ENCODE measurements around the gene RCOR1. TPM values are rescaled to one million over a fixed set of nuclear protein-coding genes. Genes with fewer than 3 reads are reported as not detected.

The RCOR1 gene
- total and polyA plus RNA-seq, 10 donors = 3.7 to 30.6 (median 21.1) TPM

DNA sequence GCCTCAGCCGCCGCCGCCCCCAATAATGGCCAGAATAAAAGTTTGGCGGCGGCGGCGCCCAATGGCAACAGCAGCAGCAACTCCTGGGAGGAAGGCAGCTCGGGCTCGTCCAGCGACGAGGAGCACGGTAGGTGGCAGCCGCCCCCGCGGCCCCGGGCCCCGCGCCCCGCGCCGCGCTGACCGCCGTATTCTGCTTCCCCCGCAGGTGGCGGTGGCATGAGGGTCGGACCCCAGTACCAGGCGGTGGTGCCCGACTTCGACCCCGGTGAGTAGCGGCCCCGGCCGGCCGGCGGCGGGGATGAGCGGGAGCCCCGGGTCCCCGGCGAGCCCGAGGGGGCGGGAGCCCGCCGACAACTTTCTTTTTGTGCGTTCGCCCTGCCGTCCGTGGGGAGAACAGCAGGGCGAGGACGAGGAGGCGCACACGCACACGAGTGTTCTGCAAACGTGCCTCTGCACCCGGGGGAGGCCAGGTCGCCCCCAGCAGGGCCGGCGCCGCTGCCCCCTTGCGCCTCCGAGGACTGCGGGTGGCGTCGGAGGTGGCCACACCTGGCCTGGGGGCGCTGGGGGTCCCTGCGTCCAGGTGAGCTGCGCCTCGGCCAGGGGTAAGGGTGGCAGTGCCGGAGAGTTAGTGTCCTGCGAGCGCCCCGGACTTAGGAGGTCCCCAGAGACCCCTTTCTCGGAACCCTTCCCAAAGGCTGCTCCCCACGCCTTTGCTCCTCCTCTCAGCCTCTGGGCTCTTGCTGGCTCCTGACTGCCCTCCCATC, 794 bp downstream of the RCOR1 start:
- 0 to 2% (median 0%) methylated on average over 12 to 75 of the region's 75 CpGs for WGBS, 5 donors
- TF ChIP-seq, protein P1, sequence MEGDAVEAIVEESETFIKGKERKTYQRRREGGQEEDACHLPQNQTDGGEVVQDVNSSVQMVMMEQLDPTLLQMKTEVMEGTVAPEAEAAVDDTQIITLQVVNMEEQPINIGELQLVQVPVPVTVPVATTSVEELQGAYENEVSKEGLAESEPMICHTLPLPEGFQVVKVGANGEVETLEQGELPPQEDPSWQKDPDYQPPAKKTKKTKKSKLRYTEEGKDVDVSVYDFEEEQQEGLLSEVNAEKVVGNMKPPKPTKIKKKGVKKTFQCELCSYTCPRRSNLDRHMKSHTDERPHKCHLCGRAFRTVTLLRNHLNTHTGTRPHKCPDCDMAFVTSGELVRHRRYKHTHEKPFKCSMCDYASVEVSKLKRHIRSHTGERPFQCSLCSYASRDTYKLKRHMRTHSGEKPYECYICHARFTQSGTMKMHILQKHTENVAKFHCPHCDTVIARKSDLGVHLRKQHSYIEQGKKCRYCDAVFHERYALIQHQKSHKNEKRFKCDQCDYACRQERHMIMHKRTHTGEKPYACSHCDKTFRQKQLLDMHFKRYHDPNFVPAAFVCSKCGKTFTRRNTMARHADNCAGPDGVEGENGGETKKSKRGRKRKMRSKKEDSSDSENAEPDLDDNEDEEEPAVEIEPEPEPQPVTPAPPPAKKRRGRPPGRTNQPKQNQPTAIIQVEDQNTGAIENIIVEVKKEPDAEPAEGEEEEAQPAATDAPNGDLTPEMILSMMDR (IDR thresholded peaks at IDR 0.05 in 8 of 11, conservative IDR thresholded peaks at IDR 0.05 in 3 of 11) = peak in 10 of 11 experiments; percentile 42 to 75 (median 63)
- TF ChIP-seq POLR2AphosphoS5 (IDR thresholded peaks at IDR 0.05) (peak; percentile 5 to 66 (median 45)), POLR2A (IDR thresholded peaks at IDR 0.05) (no peak)
- Histone ChIP-seq H3K36me3 (peaks cover 0 to 18% (median 0%) of the 10 kb centered on the region in 6 donors), H3K27me3 (replicated peaks in 1 of 7) (no peaks in the 10 kb centered on the region), H3K4me1 (peaks cover 4 to 49% (median 32%) of the 10 kb centered on the region in 6 donors), H3K4me3 (peak overlapping the region; percentile 85 to 98 (median 92)), H3K27ac (peak overlapping the region; percentile 97 to 99 (median 98)), H3K9me3 (no peaks in the 10 kb centered on the region)
- intact Hi-C loops (cut with DNase I; ENCODE audit: low total_unique reads) = no loop called here
- DNase-seq = peak; percentile 93

- intact Hi-C loops (cut with DNase I; ENCODE audit: low total_unique reads) = no loop called here
- peaks cover 4 to 51% (median 32%) of the 10 kb centered on the region in 6 donors for H3K4me1 ChIP-seq
- TF ChIP-seq POLR2AphosphoS5 (IDR thresholded peaks at IDR 0.05) = no peak
- TF ChIP-seq, protein P1 (IDR thresholded peaks at IDR 0.05 in 8 of 11, conservative IDR thresholded peaks at IDR 0.05 in 3 of 11) = no peak
- no peak for TF ChIP-seq POLR2A (IDR thresholded peaks at IDR 0.05)
- H3K36me3 ChIP-seq = peaks cover 0 to 21% (median 0%) of the 10 kb centered on the region in 6 donors
- H3K27me3 ChIP-seq (replicated peaks in 1 of 7) = no peaks in the 10 kb centered on the region
- no peak for DNase-seq
- H3K27ac ChIP-seq = peak overlapping the region in 7 of 8 donors; percentile 98 to 99 (median 99)
- WGBS, 5 donors = 1 to 4% (median 2%) methylated on average over 6 of the region's 6 CpGs
- H3K4me3 ChIP-seq = peak overlapping the region; percentile 85 to 98 (median 92)
- H3K9me3 ChIP-seq = no peaks in the 10 kb centered on the region
Measured at GRCh38 chr14:102593825-102594137, 1.3 kb downstream of the RCOR1 start.

DNA sequence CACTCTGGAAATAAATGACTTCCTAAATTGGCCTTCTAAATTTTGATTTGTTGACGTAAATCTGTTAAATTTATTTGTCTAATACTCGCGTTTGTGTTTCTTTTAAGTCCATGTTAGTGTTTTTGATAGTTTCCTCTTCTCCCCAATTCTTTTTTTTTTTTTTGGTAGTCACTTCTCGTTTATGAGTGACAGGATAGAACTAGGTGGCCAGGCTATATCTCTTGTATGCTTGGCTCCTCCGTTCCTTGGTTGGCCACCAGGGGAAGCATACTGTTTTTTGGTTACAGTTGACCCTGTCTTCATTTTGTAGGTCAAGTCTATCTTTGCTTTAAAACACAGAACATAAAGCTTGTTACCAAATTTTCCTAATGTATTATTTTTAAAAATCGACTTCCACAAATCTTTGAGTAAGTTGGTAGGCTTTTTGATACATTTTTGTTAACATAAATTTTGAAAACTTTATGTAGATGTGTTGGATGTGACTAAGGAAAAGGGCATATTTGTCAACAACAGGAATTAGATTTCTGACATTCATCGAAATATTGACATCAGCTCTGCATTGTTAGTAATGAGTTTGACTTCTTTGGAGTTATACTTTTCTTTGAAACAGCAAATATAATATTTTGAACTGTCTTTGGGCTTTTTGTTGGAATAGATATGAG, 2.2 kb downstream of the RCOR1 start:
- peaks cover 0 to 28% (median 0%) of the 10 kb centered on the region in 6 donors for H3K36me3 ChIP-seq
- WGBS, 5 donors = 15 to 25% (median 16%) methylated on average over 7 of the region's 7 CpGs
- peaks cover 5 to 60% (median 32%) of the 10 kb centered on the region in 6 donors for H3K4me1 ChIP-seq
- intact Hi-C loops (cut with DNase I; ENCODE audit: low total_unique reads) = no loop called here
- TF ChIP-seq, protein P1 (IDR thresholded peaks at IDR 0.05 in 8 of 11, conservative IDR thresholded peaks at IDR 0.05 in 3 of 11) = peak; percentile 79 to 94 (median 89)
- TF ChIP-seq POLR2A (IDR thresholded peaks at IDR 0.05) (no peak), POLR2AphosphoS5 (IDR thresholded peaks at IDR 0.05) (peak in 1 of 3 donors; percentile 34)
- no peaks in the 10 kb centered on the region for H3K9me3 ChIP-seq
- H3K27ac ChIP-seq = peak overlapping the region in 7 of 8 donors; percentile 98 to 99 (median 99)
- H3K27me3 ChIP-seq (replicated peaks in 1 of 7) = no peaks in the 10 kb centered on the region
- DNase-seq = peak; percentile 87
- H3K4me3 ChIP-seq = peak overlapping the region in 5 of 8 donors; percentile 85 to 98 (median 90)
